IMR-90 (cell line): ENCODE data around the gene TRIM43B. TPM values are rescaled to one million over a fixed set of nuclear protein-coding genes. Genes with fewer than 3 reads are reported as not detected.
A peak's percentile ranks its signal among the peaks of the same experiment; 100 is the strongest.
"Not testable (repeated sequence)": the region's sequence is repeated elsewhere in the genome, so short reads cannot be mapped to it uniquely, and the experiment has no call there.

Experiments used
- ATAC-seq: fragments of 200-7000 bp; cut with Tn5 transposase; 2 replicates; pipeline ENCODE4 v1.9.1; 2020; ENCODE audit warnings: low read depth, mild to moderate bottlenecking, moderate library complexity
- BruUV-seq: library from RNA; stranded (reverse); fragments of 400-500 nt; replicated peaks from 2 replicates; lab custom pipeline; 2021; lab: Mats Ljungman, UMichigan
- CTCF ChIA-PET: fragments of 300-600 bp; formaldehyde crosslinking; extraction: SDS; loops from one replicate; lab custom pipeline; 2021; ENCODE audit warnings: antibody characterized with exemption; lab: Yijun Ruan, JAX
- POLR2A ChIA-PET: fragments of 300-600 bp; sonication (Branson Sonifier 250); formaldehyde crosslinking; loops from one replicate; lab custom pipeline; 2022; ENCODE audit warnings: antibody characterized with exemption; ENCODE audit not compliant: unreplicated experiment; lab: Charles Lee
- DNase-seq: peaks from one replicate; pipeline ENCODE4 v3.0.0; 2013
- H2AFZ ChIP-seq: replicated peaks from 2 replicates; pipeline ENCODE3; 2013; ENCODE audit warnings: low read length, mild to moderate bottlenecking; ENCODE audit not compliant: poor library complexity
- H2AK5ac ChIP-seq: 2 replicates; pipeline ENCODE4 v1.6.1; 2013; ENCODE audit warnings: low read depth, low read length, inconsistent platforms
- H2AK9ac ChIP-seq: replicated peaks from 2 replicates; pipeline ENCODE3; 2013; ENCODE audit warnings: mild to moderate bottlenecking, low read depth, low read length, moderate library complexity; ENCODE audit not compliant: poor library complexity
- H2BK120ac ChIP-seq: 2 replicates; pipeline ENCODE4 v1.6.1; 2013; ENCODE audit warnings: low read depth, low read length, inconsistent platforms
- H2BK15ac ChIP-seq: 3 replicates; pipeline ENCODE4 v1.6.1; 2013; ENCODE audit warnings: low read depth, low read length, inconsistent platforms
- H2BK20ac ChIP-seq: 2 replicates; pipeline ENCODE4 v1.6.1; 2013; ENCODE audit warnings: low read depth, mild to moderate bottlenecking, inconsistent platforms, low read length, moderate library complexity
- H2BK5ac ChIP-seq: 2 replicates; pipeline ENCODE4 v1.6.1; 2013; ENCODE audit warnings: mild to moderate bottlenecking, low read depth, low read length, inconsistent platforms; ENCODE audit not compliant: poor library complexity, severe bottlenecking
- H3K14ac ChIP-seq: replicated peaks from 2 replicates; pipeline ENCODE4 v1.6.1; 2013; ENCODE audit warnings: low read depth, low read length, inconsistent platforms
- H3K18ac ChIP-seq: 2 replicates; pipeline ENCODE4 v1.6.1; 2013; ENCODE audit warnings: low read depth, low read length, control low read depth
- H3K23ac ChIP-seq: 2 replicates; pipeline ENCODE4 v1.6.1; 2013; ENCODE audit warnings: low read depth, low read length, inconsistent platforms
- H3K27ac ChIP-seq: 2 replicates; pipeline ENCODE4 v1.5.1; 2013; ENCODE audit warnings: mild to moderate bottlenecking, control low read depth, low read length; ENCODE audit not compliant: insufficient read depth
- H3K27me3 ChIP-seq: 2 replicates; pipeline ENCODE4 v1.6.1; 2013; ENCODE audit warnings: low read length; ENCODE audit not compliant: control insufficient read depth, insufficient read depth
- H3K36me3 ChIP-seq: 2 replicates; pipeline ENCODE4 v1.6.1; 2013; ENCODE audit warnings: low read length, mixed read lengths; ENCODE audit not compliant: control insufficient read depth, insufficient read depth
- H3K4ac ChIP-seq: 2 replicates; pipeline ENCODE4 v1.6.1; 2013; ENCODE audit warnings: low read depth, low read length, inconsistent platforms
- H3K4me1 ChIP-seq: 2 replicates; pipeline ENCODE4 v1.6.1; 2013; ENCODE audit warnings: low read length, mixed read lengths; ENCODE audit not compliant: control insufficient read depth, insufficient read depth
- H3K4me2 ChIP-seq: 2 replicates; pipeline ENCODE4 v1.6.1; 2013; ENCODE audit warnings: low read depth, mild to moderate bottlenecking, control low read depth, low read length, moderate library complexity
- H3K4me3 ChIP-seq: 2 replicates; pipeline ENCODE4 v1.5.1; 2013; ENCODE audit warnings: low read depth, mild to moderate bottlenecking, control low read depth, low read length, moderate library complexity; ENCODE audit not compliant: insufficient read depth
- H3K56ac ChIP-seq: 2 replicates; pipeline ENCODE4 v1.6.1; 2013; ENCODE audit warnings: low read length, inconsistent platforms; ENCODE audit not compliant: insufficient read depth; ENCODE audit errors: extremely low read depth
- H3K79me1 ChIP-seq, 2 experiments: 2 replicates each; pipeline ENCODE4 v1.6.1; 2013; ENCODE audit warnings: low read length in 2 of 2, inconsistent platforms in 1 of 2, low read depth in 1 of 2
- H3K9ac ChIP-seq: 2 replicates; pipeline ENCODE4 v1.6.1; 2013; ENCODE audit warnings: low read depth, low read length, control low read depth
- H3K9me1 ChIP-seq: 2 replicates; pipeline ENCODE4 v1.6.1; 2013; ENCODE audit warnings: low read length, inconsistent platforms; ENCODE audit not compliant: insufficient read depth
- H3K9me3 ChIP-seq: 2 replicates; pipeline ENCODE4 v1.6.1; 2013; ENCODE audit warnings: low read length; ENCODE audit not compliant: control insufficient read depth, insufficient read depth
- H4K20me1 ChIP-seq: 2 replicates; pipeline ENCODE4 v1.6.1; 2013; ENCODE audit warnings: low read length, inconsistent platforms; ENCODE audit not compliant: insufficient read depth
- H4K5ac ChIP-seq: 2 replicates; pipeline ENCODE4 v1.6.1; 2013; ENCODE audit warnings: mild to moderate bottlenecking, low read depth, low read length, control low read depth
- H4K8ac ChIP-seq, 2 experiments: 2 replicates each; pipeline ENCODE4 v1.6.1; 2013; ENCODE audit warnings: low read depth in 2 of 2, low read length in 2 of 2, control low read depth in 1 of 2, inconsistent platforms in 1 of 2
- H4K91ac ChIP-seq: 2 replicates; pipeline ENCODE4 v1.6.1; 2013; ENCODE audit warnings: low read depth, low read length, inconsistent platforms; ENCODE audit not compliant: insufficient read depth
- WGBS, 2 experiments: methylation state at CpG; one replicate each; pipeline versions ENCODE4 v1.1.5 to v1.1.7; 2013; ENCODE audit warnings: missing lambda C conversion rate in 2 of 2; ENCODE audit not compliant: insufficient read length in 1 of 2; ENCODE audit errors: extremely low coverage in 2 of 2; 5-methylcytosine and 5-hydroxymethylcytosine counted together
- dilution Hi-C: fragments of 300-500 bp; cut with HindIII; formaldehyde crosslinking; loops from one replicate; pipeline ENCODE4 v1.14.3; 2018; ENCODE audit warnings: low sequenced_read_pairs; ENCODE audit not compliant: unreplicated experiment
- in situ Hi-C: fragments of 300-500 bp; cut with MboI; formaldehyde crosslinking; loops from 3 replicates; pipeline ENCODE4 v1.14.3; 2019; ENCODE audit warnings: low sequenced_read_pairs, inconsistent platforms, mixed read lengths
- intact Hi-C: fragments of 100-400 bp; cut with micrococcal nuclease; formaldehyde crosslinking; loops from 2 replicates; pipeline ENCODE4 v1.10.0; 2022
- polyA plus RNA-seq, 3 experiments: library from polyadenylated mRNA; depleted of rRNA; stranded (reverse); fragments of >200 nt; gene quantifications; 2 replicates each; pipeline ENCODE4 v1.2.3, GENCODE V29; 2012; ENCODE audit warnings: low replicate concordance in 1 of 3
- total RNA-seq: library from RNA; depleted of rRNA; stranded (reverse); fragments of >200 nt; gene quantifications from 2 replicates; pipeline ENCODE4 v1.2.3, GENCODE V29; 2012

Gene TRIM43B
- total and polyA plus RNA-seq, 2 of the 4 experiments (the other 2 are of a cell fraction): not detected

DNA sequence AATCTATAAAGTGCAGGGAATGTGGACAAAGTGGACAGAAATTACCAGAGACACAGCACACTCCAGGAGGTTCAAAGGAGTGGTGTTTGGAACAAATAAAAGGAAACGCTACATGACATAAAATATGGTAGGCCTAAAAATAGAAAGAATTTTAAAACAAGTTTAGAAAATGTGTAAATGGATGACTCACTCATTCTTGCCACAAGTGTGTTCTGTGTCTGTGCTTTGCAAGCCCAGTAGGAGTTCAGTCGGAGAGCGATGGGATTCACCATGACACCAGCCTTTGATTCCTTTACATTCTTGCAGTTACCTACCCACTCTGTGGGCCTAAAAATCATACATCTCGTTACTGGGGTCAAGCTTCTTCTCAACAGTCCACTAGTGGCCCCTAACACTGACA lies 51.2 kb downstream of the TRIM43B start:
- H2AK9ac ChIP-seq, POLR2A ChIA-PET, H4K5ac ChIP-seq, H3K27ac ChIP-seq, H3K9me1 ChIP-seq, H2AK5ac ChIP-seq, H3K23ac ChIP-seq, H3K9me3 ChIP-seq, DNase-seq, H3K18ac ChIP-seq, H3K4me2 ChIP-seq, H3K36me3 ChIP-seq, H3K4me3 ChIP-seq, H3K79me1 ChIP-seq, H3K4me1 ChIP-seq, H4K20me1 ChIP-seq, H2BK15ac ChIP-seq, BruUV-seq, in situ Hi-C loops, H3K9ac ChIP-seq, H3K14ac ChIP-seq, H3K56ac ChIP-seq, H2BK20ac ChIP-seq, dilution Hi-C loops, H2AFZ ChIP-seq, H3K27me3 ChIP-seq, intact Hi-C loops, H4K91ac ChIP-seq, CTCF ChIA-PET: not testable (repeated sequence)
- peak; percentile 37 for ATAC-seq
- Histone ChIP-seq H4K8ac (peak overlapping the region in 1 of 2 experiments; percentile 68; a peak in 1 of 4 replicates), H2BK5ac (peak overlapping the region; percentile 62), H3K4ac (peak overlapping the region; percentile 77), H2BK120ac (peak overlapping the region; percentile 54; the same call in 1 of the 2 replicates)
- WGBS, 2 experiments: no CpG with 5 or more reads among the region's 4 CpGs

DNA sequence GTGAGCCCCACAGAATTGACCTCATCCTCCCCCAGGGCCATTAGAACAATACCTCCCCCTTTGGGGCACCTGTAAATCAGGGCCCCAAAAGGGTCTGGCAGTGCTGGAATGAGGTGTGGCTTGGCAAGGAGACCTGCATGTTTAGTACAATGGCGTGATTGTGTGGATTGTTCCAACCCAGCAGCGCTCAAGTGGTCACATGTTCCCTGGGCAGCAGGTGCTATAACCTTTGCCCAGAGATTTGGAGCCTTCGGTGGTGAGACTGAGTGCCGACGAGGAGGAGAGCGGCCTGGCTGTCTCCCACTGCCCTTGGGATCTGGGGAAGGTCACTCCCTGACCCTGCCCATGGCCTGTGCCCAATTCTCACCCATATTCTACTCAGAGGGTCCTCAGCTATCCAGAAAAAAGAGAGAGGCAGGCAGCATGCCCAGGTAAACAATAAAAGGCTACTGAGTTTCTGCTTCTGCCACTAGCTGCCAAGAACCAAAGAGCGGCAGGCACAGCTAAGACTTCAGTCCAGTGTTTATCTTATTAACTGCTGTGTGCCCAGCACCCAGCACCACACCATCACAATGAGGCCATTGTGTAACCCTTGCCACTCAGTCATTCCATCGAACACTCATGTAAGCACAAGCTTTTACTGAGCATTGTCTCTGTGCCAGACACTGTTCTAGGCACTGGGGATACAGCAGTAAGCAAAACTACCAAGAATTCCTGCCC lies 54.6 kb downstream of the TRIM43B start:
- CTCF ChIA-PET, H2BK20ac ChIP-seq, intact Hi-C loops, H3K4me2 ChIP-seq, H3K4me1 ChIP-seq, H3K9me3 ChIP-seq, H3K56ac ChIP-seq, dilution Hi-C loops, H2BK5ac ChIP-seq, H2BK120ac ChIP-seq, H4K5ac ChIP-seq, H2AK5ac ChIP-seq, H3K14ac ChIP-seq, H3K27me3 ChIP-seq, H3K4ac ChIP-seq, H4K20me1 ChIP-seq, H2AK9ac ChIP-seq, H3K4me3 ChIP-seq, H2BK15ac ChIP-seq, H3K27ac ChIP-seq, H3K18ac ChIP-seq, POLR2A ChIA-PET, H3K23ac ChIP-seq, in situ Hi-C loops, ATAC-seq, H3K9me1 ChIP-seq, DNase-seq, H3K9ac ChIP-seq, H4K8ac ChIP-seq, H2AFZ ChIP-seq, H3K79me1 ChIP-seq, H4K91ac ChIP-seq, BruUV-seq, H3K36me3 ChIP-seq: not testable (repeated sequence)
- no CpG with 5 or more reads among the region's 8 CpGs for WGBS, 2 experiments
